HG03565 (cell line): ENCODE data around the gene RIC1.
"Not testable (repeated sequence)": the region's sequence is repeated elsewhere in the genome, so short reads cannot be mapped to it uniquely, and the experiment has no call there.

Source experiments
- ATAC-seq: cut with Tn5 transposase; IDR thresholded peaks from one replicate; pipeline ENCODE4 v1.9.1; 2021; ENCODE audit warnings: mild to moderate bottlenecking, moderate library complexity; ENCODE audit not compliant: unreplicated experiment

Gene RIC1, protein sequence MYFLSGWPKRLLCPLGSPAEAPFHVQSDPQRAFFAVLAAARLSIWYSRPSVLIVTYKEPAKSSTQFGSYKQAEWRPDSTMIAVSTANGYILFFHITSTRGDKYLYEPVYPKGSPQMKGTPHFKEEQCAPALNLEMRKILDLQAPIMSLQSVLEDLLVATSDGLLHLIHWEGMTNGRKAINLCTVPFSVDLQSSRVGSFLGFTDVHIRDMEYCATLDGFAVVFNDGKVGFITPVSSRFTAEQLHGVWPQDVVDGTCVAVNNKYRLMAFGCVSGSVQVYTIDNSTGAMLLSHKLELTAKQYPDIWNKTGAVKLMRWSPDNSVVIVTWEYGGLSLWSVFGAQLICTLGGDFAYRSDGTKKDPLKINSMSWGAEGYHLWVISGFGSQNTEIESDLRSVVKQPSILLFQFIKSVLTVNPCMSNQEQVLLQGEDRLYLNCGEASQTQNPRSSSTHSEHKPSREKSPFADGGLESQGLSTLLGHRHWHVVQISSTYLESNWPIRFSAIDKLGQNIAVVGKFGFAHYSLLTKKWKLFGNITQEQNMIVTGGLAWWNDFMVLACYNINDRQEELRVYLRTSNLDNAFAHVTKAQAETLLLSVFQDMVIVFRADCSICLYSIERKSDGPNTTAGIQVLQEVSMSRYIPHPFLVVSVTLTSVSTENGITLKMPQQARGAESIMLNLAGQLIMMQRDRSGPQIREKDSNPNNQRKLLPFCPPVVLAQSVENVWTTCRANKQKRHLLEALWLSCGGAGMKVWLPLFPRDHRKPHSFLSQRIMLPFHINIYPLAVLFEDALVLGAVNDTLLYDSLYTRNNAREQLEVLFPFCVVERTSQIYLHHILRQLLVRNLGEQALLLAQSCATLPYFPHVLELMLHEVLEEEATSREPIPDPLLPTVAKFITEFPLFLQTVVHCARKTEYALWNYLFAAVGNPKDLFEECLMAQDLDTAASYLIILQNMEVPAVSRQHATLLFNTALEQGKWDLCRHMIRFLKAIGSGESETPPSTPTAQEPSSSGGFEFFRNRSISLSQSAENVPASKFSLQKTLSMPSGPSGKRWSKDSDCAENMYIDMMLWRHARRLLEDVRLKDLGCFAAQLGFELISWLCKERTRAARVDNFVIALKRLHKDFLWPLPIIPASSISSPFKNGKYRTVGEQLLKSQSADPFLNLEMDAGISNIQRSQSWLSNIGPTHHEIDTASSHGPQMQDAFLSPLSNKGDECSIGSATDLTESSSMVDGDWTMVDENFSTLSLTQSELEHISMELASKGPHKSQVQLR (N-terminal part only)

GRCh38 chr9:5628530-5629311 lies at the start of gene RIC1:
Gene RIC1, plus strand, starts transcription at chr9:5629107. Its CDS starts 203 bp downstream, at chr9:5629310.
- peak; percentile 50 for ATAC-seq

GRCh38 chr9:5579881-5580280 lies 49.0 kb upstream of the RIC1 start:
- no peak for ATAC-seq

- ATAC-seq, result no peak
Observed at GRCh38 chr9:5580650-5581049, 48.3 kb upstream of the RIC1 start.

GRCh38 chr9:5581706-5582105 lies 47.2 kb upstream of the RIC1 start:
- ATAC-seq, result not testable (repeated sequence)

DNA sequence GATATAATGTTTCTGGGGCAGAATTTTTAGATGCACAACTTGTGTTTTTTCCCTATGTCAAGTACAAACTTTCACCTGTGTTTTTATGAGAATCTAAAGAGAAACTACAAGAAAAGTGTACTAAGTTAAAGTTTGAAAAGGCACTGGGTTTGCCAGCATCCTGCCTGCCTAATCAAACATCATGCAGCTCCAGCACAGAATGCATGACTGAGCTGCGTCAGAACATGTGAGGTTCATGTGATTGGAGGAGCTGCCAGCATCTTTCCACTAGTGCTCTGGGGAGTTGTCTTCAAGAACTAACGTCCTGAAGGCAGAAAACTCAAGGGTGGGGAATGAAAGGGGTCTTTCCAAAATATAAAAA lies 46.1 kb upstream of the RIC1 start:
- peak; percentile 35 for ATAC-seq

DNA sequence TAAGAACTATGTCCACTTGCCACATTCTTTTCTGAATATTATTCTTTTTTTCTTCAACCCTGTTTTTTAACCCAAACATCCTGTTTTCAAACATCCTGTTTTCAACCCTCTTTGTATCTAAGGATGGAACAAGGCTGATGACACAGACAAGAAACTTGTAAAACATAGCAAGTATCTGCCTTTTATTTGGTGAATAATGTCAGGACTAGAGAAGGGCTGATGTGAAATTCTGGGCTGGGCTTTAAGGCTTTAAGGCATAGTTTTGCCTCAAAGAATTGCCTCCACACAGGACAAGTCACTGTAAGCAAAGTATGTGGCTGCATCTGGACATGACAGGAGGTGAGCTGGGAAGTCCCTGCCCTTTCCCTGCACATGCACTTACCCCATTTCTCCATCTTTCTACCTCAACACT lies 42.5 kb upstream of the RIC1 start:
- ATAC-seq, result no peak

GRCh38 chr9:5587024-5587423 lies 41.9 kb upstream of the RIC1 start:
- ATAC-seq, result no peak

DNA sequence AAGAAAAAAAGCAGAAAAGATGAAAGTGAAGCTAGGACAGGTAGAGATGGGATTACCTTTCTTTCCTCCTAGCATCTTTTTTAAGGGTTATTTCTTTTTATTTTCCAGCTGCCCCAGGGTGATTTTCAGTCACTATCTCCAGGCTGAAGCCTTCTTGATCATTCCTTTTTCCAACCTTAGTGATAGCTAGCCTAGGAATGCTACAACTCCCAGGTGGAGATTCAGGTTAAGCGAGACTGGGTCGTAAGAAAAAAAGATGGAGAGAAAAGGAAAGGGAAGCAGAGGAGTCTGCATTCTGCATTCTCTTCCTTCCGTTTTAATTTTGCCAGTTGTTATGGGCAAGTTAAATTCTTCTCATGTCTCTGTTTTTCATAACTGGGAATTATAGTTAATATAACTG lies 36.7 kb upstream of the RIC1 start:
- ATAC-seq, result no peak

GRCh38 chr9:5592904-5593303 lies 36.0 kb upstream of the RIC1 start:
- ATAC-seq, result no peak

- ATAC-seq, result peak; percentile 78
Observed at GRCh38 chr9:5593904-5594303, 35.0 kb upstream of the RIC1 start.

DNA sequence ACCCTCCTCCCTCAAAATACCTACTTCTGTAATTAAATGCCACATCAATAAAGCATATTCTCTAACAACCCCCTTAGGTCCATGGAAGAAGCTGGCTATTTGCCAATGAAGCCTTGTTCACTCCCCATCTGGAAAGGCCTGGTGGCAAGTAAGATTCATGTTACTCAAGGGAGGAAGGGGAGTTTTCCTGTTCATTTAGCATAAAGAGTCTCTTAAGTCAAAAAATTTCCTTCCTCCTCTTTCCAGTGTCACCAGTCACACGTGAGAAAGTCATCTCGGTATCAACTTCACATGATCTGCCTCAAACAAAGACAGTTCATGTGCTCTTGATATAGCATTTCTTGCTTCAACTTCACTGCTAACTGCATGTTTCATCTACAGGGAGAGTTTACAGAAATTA lies 32.7 kb upstream of the RIC1 start:
- ATAC-seq, result no peak

DNA sequence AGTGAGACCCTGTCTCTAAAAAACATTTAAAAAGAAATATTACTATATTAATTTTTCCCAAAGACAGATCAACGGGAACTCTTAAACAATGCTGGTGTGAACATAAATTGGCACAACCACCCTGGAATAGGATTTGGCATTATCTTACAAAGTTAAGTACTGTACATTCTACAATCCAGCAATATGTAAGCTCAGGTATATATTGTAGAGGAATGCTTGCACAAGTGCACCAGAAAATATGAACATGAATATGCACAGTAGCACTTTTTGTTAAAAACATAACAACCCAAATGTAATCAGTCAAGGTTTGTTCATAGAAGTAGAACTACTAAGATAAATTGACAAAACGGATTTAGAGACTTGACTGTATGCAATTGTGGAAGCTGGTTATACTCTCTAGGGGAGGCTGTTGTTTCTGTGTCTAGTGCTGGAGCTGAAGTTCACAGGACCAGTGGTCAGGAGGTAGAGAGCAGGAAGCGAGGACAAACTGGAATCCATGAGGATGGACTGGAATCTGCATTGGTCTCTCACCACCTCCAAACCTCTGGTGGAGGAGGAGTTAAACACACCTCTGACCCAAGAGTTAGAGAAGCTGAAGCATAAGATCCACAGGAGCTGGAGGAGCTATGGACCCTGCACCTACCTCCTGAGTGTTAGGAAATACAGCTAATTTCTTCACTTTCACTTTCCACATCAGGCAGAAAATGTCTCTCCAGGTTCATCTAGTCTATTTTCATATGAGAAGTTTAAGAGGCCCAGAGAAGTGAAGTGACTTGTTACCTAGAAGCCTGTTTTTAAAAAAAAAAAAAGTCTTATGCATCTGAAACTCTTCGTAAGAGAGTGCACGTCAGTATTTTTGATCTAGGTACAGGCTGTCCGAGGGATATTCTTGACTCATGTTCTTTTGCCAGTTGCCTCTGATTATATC lies 20.3 kb upstream of the RIC1 start:
- ATAC-seq, result peak; percentile 48

GRCh38 chr9:5609226-5609596 lies 19.7 kb upstream of the RIC1 start:
- no peak for ATAC-seq

DNA sequence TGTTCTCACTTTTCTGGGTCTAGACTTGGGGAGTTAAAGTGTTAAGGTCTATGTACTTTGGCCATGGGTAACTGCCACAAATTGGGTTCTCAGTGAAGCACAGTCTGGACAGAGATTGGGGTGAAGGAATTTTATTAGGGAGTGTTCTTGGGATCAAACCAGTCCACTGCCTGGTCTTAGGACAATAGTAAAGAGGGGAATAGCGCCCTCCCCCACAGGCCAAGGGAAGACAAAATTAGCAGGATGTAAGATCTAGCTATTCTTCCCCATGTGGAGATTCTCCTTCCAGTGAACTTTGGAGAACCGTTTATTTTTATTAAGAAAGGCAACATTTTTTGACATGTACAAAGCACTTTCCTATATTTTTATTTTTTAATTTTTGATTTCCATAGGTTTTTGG lies 18.4 kb upstream of the RIC1 start:
- no peak for ATAC-seq

GRCh38 chr9:5611321-5612184 lies 17.4 kb upstream of the RIC1 start:
- ATAC-seq, result no peak

DNA sequence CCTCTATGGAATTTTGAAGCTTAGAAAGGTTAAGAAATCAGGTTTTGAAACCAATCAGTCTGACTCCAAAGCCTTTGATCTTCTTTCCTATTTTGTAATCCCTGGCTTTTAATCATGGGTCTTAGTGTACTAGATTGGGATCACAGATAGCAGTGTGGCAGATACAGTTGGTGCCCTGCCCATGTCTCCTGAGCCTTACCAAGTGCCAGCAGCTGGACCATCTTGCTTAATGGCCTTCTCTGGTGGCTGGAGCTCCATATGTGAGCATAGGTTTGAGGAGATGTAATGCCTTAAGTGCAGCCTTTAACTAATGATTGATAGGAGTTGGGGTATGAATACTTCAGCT lies 16.7 kb upstream of the RIC1 start:
- no peak for ATAC-seq

GRCh38 chr9:5614192-5614591 lies 14.7 kb upstream of the RIC1 start:
- ATAC-seq, result no peak

GRCh38 chr9:5614985-5615384 lies 13.9 kb upstream of the RIC1 start:
- ATAC-seq, result no peak

- peak; percentile 97 for ATAC-seq
Observed at GRCh38 chr9:5617749-5618148, 11.2 kb upstream of the RIC1 start.
